ENCODE results near the gene DYSF.

The DYSF gene

GRCh38 chr2:71482055-71482454 lies 28.7 kb downstream of the DYSF start:
- CTCF ChIA-PET: interaction anchor here (0.7 to 1.2 kb wide), 3 partner anchors 15 to 21 kb away, joined by 3 to 5 read pairs (median 5); no protein-coding TSS in a partner anchor
- TF ChIP-seq ZIC2 (tag by site-specific recombination; IDR thresholded peaks at IDR 0.05) (peak; percentile 68), ZNF670 (tag by site-specific recombination; IDR thresholded peaks at IDR 0.05; ENCODE audit: low read depth) (no peak)
- Histone ChIP-seq H3K36me3 (ENCODE audit: control insufficient read depth in 2 of 2, insufficient read depth in 1 of 2, low read length in 2 of 2) (no peaks in the 10 kb centered on the region), H3K9me3 (ENCODE audit: control insufficient read depth, insufficient read depth, low read depth, low read length) (no peaks in the 10 kb centered on the region), H3K27ac (ENCODE audit: extremely low read depth, low read depth, low read length) (no peak overlapping the region), H3K4me3 (ENCODE audit: low read depth, low read length) (no peak overlapping the region), H3K4me1 (ENCODE audit: control insufficient read depth, insufficient read depth, low read length) (no peaks in the 10 kb centered on the region)
- POLR2A ChIA-PET: no interaction called here

GRCh38 chr2:71483246-71483645 lies 29.9 kb downstream of the DYSF start:
- Histone ChIP-seq H3K9me3 (ENCODE audit: control insufficient read depth, insufficient read depth, low read depth, low read length) (no peaks in the 10 kb centered on the region), H3K4me3 (ENCODE audit: low read depth, low read length) (no peak overlapping the region), H3K27ac (ENCODE audit: extremely low read depth, low read depth, low read length) (no peak overlapping the region), H3K4me1 (ENCODE audit: control insufficient read depth, insufficient read depth, low read length) (no peaks in the 10 kb centered on the region), H3K36me3 (ENCODE audit: control insufficient read depth in 2 of 2, insufficient read depth in 1 of 2, low read length in 2 of 2) (no peaks in the 10 kb centered on the region)
- TF ChIP-seq OSR2 (tag by site-specific recombination; IDR thresholded peaks at IDR 0.05) (no peak), TSHZ1 (tag by site-specific recombination; IDR thresholded peaks at IDR 0.05; ENCODE audit: borderline replicate concordance) (no peak), CTCF (tag by site-specific recombination; IDR thresholded peaks at IDR 0.05) (no peak), ZNF677 (tag by site-specific recombination; IDR thresholded peaks at IDR 0.05) (no peak), ZNF239 (tag by site-specific recombination; IDR thresholded peaks at IDR 0.05) (no peak), ZFP69B (tag by site-specific recombination; IDR thresholded peaks at IDR 0.05) (no peak), ZNF626 (tag by site-specific recombination; IDR thresholded peaks at IDR 0.05) (no peak), ZNF214 (tag by site-specific recombination; IDR thresholded peaks at IDR 0.05; ENCODE audit: borderline replicate concordance) (no peak), ZNF544 (tag by site-specific recombination; IDR thresholded peaks at IDR 0.05) (no peak), ZNF571 (tag by site-specific recombination; IDR thresholded peaks at IDR 0.05) (no peak), ZBTB7A (tag by site-specific recombination; IDR thresholded peaks at IDR 0.05; ENCODE audit: low read depth) (no peak), ZNF157 (tag by site-specific recombination; IDR thresholded peaks at IDR 0.05) (no peak), ZNF148 (tag by site-specific recombination; IDR thresholded peaks at IDR 0.05; ENCODE audit: borderline replicate concordance) (no peak)
- CTCF ChIA-PET: interaction anchor here (1.1 kb wide), 1 partner anchor 16 kb away, joined by 5 read pairs; no protein-coding TSS in a partner anchor
- POLR2A ChIA-PET: no interaction called here

- Histone ChIP-seq H3K27ac (ENCODE audit: extremely low read depth, low read depth, low read length) (no peak overlapping the region), H3K9me3 (ENCODE audit: control insufficient read depth, insufficient read depth, low read depth, low read length) (no peaks in the 10 kb centered on the region), H3K4me1 (ENCODE audit: control insufficient read depth, insufficient read depth, low read length) (no peaks in the 10 kb centered on the region), H3K4me3 (ENCODE audit: low read depth, low read length) (no peak overlapping the region), H3K36me3 (ENCODE audit: control insufficient read depth in 2 of 2, insufficient read depth in 1 of 2, low read length in 2 of 2) (no peaks in the 10 kb centered on the region)
- ChIA-PET CTCF (no interaction called here), POLR2A (no interaction called here)
- TF ChIP-seq ZNF426 (tag by site-specific recombination; IDR thresholded peaks at IDR 0.05): no peak
- TF ChIP-seq ZNF626 (tag by site-specific recombination; IDR thresholded peaks at IDR 0.05): no peak
- no peak for TF ChIP-seq ZNF16 (tag by site-specific recombination; IDR thresholded peaks at IDR 0.05; ENCODE audit: low read depth)
- TF ChIP-seq PRDM10 (tag by site-specific recombination; IDR thresholded peaks at IDR 0.05): no peak
- TF ChIP-seq CTCF (tag by site-specific recombination; IDR thresholded peaks at IDR 0.05): no peak
Measured at GRCh38 chr2:71484354-71484753, 31.0 kb downstream of the DYSF start.

Data from HEK293 (cell line).